ENCODE data around the gene CPAMD8. TPM values are rescaled to one million over a fixed set of nuclear protein-coding genes. Genes with fewer than 3 reads are reported as not detected.

Gene CPAMD8
- total and polyA plus RNA-seq, 2 experiments from 2014 or later, result 7.9 to 17.6 TPM

DNA sequence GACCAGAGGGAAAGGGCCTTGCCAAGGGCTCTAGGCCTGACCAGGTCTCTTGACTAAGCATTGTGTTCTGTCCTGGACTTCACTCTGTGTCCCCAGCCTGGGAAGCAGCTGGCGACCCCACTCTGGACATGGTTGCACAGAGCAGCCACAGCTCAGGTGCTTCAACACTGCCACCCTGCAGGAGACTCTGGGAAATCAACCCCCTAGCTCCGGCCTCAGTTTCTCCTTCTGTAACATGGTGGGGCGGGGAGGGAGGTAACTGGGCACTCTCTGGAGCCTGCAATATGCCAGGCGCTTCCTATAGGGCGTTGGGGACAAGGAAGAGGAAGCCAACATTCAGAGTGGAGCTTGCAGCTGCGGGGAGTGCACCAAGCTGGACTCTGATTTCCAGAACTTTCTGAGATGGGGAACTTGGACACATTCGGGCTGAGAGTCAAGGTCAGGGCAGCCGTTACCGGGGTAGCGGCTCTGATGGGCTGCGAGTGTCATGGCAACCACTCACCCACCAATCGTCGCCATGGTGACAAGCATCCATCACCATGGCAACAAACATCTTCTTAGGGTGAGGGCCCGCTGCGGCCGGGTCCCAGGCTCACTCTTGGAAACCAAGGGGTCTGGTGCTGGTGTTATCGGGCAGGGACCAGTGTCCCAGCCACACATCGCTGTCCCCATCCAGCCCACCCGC lies 125.0 kb downstream of the CPAMD8 start:
- Histone ChIP-seq H3K27ac (no peak overlapping the region), H3K9me3 (ENCODE audit: low read depth) (no peaks in the 10 kb centered on the region), H3K36me3 (replicated peaks; ENCODE audit: insufficient read depth, low read depth) (no peaks in the 10 kb centered on the region), H3K4me1 (ENCODE audit: insufficient read depth) (no peaks in the 10 kb centered on the region), H3K4me2 (no peak overlapping the region), H3K9me2 (replicated peaks; ENCODE audit: insufficient read depth) (no peaks in the 10 kb centered on the region), H3K4me3 (no peak overlapping the region), H3K27me3 (no peaks in the 10 kb centered on the region), H3K79me2 (no peaks in the 10 kb centered on the region), H2AFZ (no peak overlapping the region), H4K20me1 (ENCODE audit: insufficient read depth, poor library complexity, severe bottlenecking) (no peaks in the 10 kb centered on the region)
- WGBS (ENCODE audit: low lambda C conversion rate, missing lambda C conversion rate), result 90% methylated on average over 19 of the region's 19 CpGs
- TF ChIP-seq CTCF (IDR thresholded peaks at IDR 0.05; ENCODE audit: poor library complexity), result no peak
- no peak for TF ChIP-seq EZH2phosphoT487 (IDR thresholded peaks at IDR 0.05; ENCODE audit: low read depth, severe bottlenecking, unreplicated experiment)
- no peak for TF ChIP-seq EZH2 (IDR thresholded peaks at IDR 0.05; ENCODE audit: borderline replicate concordance)
- DNase-seq (ENCODE audit: low spot score), result no peak

GRCh38 chr19:16899566-16900075 lies 127.0 kb downstream of the CPAMD8 start:
- no peak overlapping the region for H3K27ac ChIP-seq
- H2AFZ ChIP-seq, result no peak overlapping the region
- no peaks in the 10 kb centered on the region for H3K27me3 ChIP-seq
- H3K9me2 ChIP-seq (replicated peaks; ENCODE audit: insufficient read depth), result no peaks in the 10 kb centered on the region
- no peaks in the 10 kb centered on the region for H4K20me1 ChIP-seq (ENCODE audit: insufficient read depth, poor library complexity, severe bottlenecking)
- WGBS (ENCODE audit: low lambda C conversion rate, missing lambda C conversion rate), result 32% methylated on average over 7 of the region's 7 CpGs
- no peaks in the 10 kb centered on the region for H3K79me2 ChIP-seq
- H3K4me2 ChIP-seq, result no peak overlapping the region
- no peaks in the 10 kb centered on the region for H3K9me3 ChIP-seq (ENCODE audit: low read depth)
- H3K4me1 ChIP-seq (ENCODE audit: insufficient read depth), result peaks cover 3% of the 10 kb centered on the region
- DNase-seq (ENCODE audit: low spot score), result peak; percentile 46
- no peak for TF ChIP-seq EZH2phosphoT487 (IDR thresholded peaks at IDR 0.05; ENCODE audit: low read depth, severe bottlenecking, unreplicated experiment)
- TF ChIP-seq CTCF (IDR thresholded peaks at IDR 0.05; ENCODE audit: poor library complexity), result peak; percentile 38
- H3K4me3 ChIP-seq, result no peak overlapping the region
- H3K36me3 ChIP-seq (replicated peaks; ENCODE audit: insufficient read depth, low read depth), result no peaks in the 10 kb centered on the region

- 91% methylated on average over 12 of the region's 12 CpGs for WGBS (ENCODE audit: low lambda C conversion rate, missing lambda C conversion rate)
- H3K4me3 ChIP-seq, result no peak overlapping the region
Observed at GRCh38 chr19:16898361-16899015, 128.1 kb downstream of the CPAMD8 start.

More at GRCh38 chr19:16898361-16899015, 128.1 kb downstream of the CPAMD8 start:
- no peak overlapping the region for H2AFZ ChIP-seq
- no peaks in the 10 kb centered on the region for H3K79me2 ChIP-seq
- TF ChIP-seq EZH2phosphoT487 (IDR thresholded peaks at IDR 0.05; ENCODE audit: low read depth, severe bottlenecking, unreplicated experiment), result no peak
- TF ChIP-seq CTCF (IDR thresholded peaks at IDR 0.05; ENCODE audit: poor library complexity), result no peak
- no peak for TF ChIP-seq EZH2 (IDR thresholded peaks at IDR 0.05; ENCODE audit: borderline replicate concordance)
- H4K20me1 ChIP-seq (ENCODE audit: insufficient read depth, poor library complexity, severe bottlenecking), result no peaks in the 10 kb centered on the region
- H3K9me3 ChIP-seq (ENCODE audit: low read depth), result no peaks in the 10 kb centered on the region
- H3K36me3 ChIP-seq (replicated peaks; ENCODE audit: insufficient read depth, low read depth), result no peaks in the 10 kb centered on the region
- peaks cover 3% of the 10 kb centered on the region for H3K4me1 ChIP-seq (ENCODE audit: insufficient read depth)
- no peaks in the 10 kb centered on the region for H3K27me3 ChIP-seq
- H3K9me2 ChIP-seq (replicated peaks; ENCODE audit: insufficient read depth), result no peaks in the 10 kb centered on the region
- no peak for DNase-seq (ENCODE audit: low spot score)
- peak overlapping the region; percentile 98 for H3K4me2 ChIP-seq
- H3K27ac ChIP-seq, result no peak overlapping the region
